Smooth muscle cell (in vitro differentiated cells): ENCODE measurements around the gene NADK. TPM values are rescaled to one million over a fixed set of nuclear protein-coding genes. Genes with fewer than 3 reads are reported as not detected.

Experiments used
- DNase-seq: peaks from one replicate; lab custom pipeline; 2025; ENCODE audit not compliant: unreplicated experiment; lab: John Stamatoyannopoulos, UW
- H2AFZ ChIP-seq: fragments of 200-600 bp; sonication (generic); 2 replicates; pipeline ENCODE4 v1.6.0; 2016; ENCODE audit warnings: antibody characterized with exemption, low read depth, mild to moderate bottlenecking
- H3F3A ChIP-seq: fragments of 200-600 bp; sonication (generic); 2 replicates; pipeline ENCODE4 v1.6.0; 2017; ENCODE audit warnings: antibody characterized with exemption, low read depth
- H3K27ac ChIP-seq: fragments of 200-600 bp; sonication (generic); 2 replicates; pipeline ENCODE4 v1.5.1; 2016; ENCODE audit warnings: low read depth, mild to moderate bottlenecking
- H3K27me3 ChIP-seq: fragments of 200-600 bp; sonication (generic); 2 replicates; pipeline ENCODE4 v1.6.1; 2016; ENCODE audit warnings: low read depth, mild to moderate bottlenecking
- H3K36me3 ChIP-seq: fragments of 200-600 bp; sonication (generic); 2 replicates; pipeline ENCODE4 v1.5.1; 2016; ENCODE audit warnings: low read depth
- H3K4me1 ChIP-seq: fragments of 200-600 bp; sonication (generic); 2 replicates; pipeline ENCODE4 v1.5.1; 2016; ENCODE audit warnings: low read depth
- H3K4me2 ChIP-seq: fragments of 200-600 bp; sonication (generic); 2 replicates; pipeline ENCODE4 v1.6.0; 2016; ENCODE audit warnings: mild to moderate bottlenecking
- H3K4me3 ChIP-seq: fragments of 200-600 bp; sonication (generic); 2 replicates; pipeline ENCODE4 v1.5.1; 2016; ENCODE audit warnings: mild to moderate bottlenecking
- H3K79me2 ChIP-seq: fragments of 200-600 bp; sonication (generic); 2 replicates; pipeline ENCODE4 v1.6.0; 2016; ENCODE audit warnings: low read depth, mild to moderate bottlenecking
- H3K9ac ChIP-seq: fragments of 200-600 bp; sonication (generic); 2 replicates; pipeline ENCODE4 v1.6.0; 2016; ENCODE audit warnings: low read depth
- H3K9me3 ChIP-seq: fragments of 200-600 bp; sonication (generic); replicated peaks from 2 replicates; pipeline ENCODE4 v1.5.1; 2016; ENCODE audit warnings: low read depth
- H4K20me1 ChIP-seq: fragments of 200-600 bp; sonication (generic); 2 replicates; pipeline ENCODE4 v1.6.0; 2016; ENCODE audit warnings: low read depth
- CTCF ChIP-seq: fragments of 200-600 bp; sonication (generic); IDR thresholded peaks from 2 replicates; pipeline ENCODE4 v1.5.1; 2017; ENCODE audit warnings: borderline replicate concordance, mild to moderate bottlenecking, antibody characterized with exemption; ENCODE audit not compliant: insufficient read depth, poor library complexity, severe bottlenecking
- WGBS: methylation state at CpG from one replicate; pipeline ENCODE4 v1.1.7; 2016; ENCODE audit warnings: low lambda C conversion rate; 5-methylcytosine and 5-hydroxymethylcytosine counted together
- polyA plus RNA-seq: library from polyadenylated mRNA; unstranded; fragments of >200 nt; fragmentation: Nextera tagmentation; extraction: Ambion mirVana; gene quantifications from 2 replicates; pipeline ENCODE4 v1.2.1, GENCODE V29; 2016
- total RNA-seq: library from RNA; depleted of rRNA; stranded (reverse); fragments of >200 nt; gene quantifications from 2 replicates; pipeline ENCODE4 v1.2.3, GENCODE V29; 2014

The NADK gene
- total and polyA plus RNA-seq, 2 experiments from 2014 or later = 32.7 to 37.8 TPM

- WGBS = over 99% methylated on average over 5 of the region's 5 CpGs
- Histone ChIP-seq H3K79me2 (peaks cover 98% of the 10 kb centered on the region), H4K20me1 (peaks cover 100% of the 10 kb centered on the region), H3K27me3 (no peaks in the 10 kb centered on the region), H3K27ac (no peak overlapping the region), H3K4me3 (no peak overlapping the region), H3K9ac (no peak overlapping the region), H3K36me3 (no peaks in the 10 kb centered on the region), H3K9me3 (no peaks in the 10 kb centered on the region), H3K4me1 (no peaks in the 10 kb centered on the region), H2AFZ (no peak overlapping the region), H3F3A (peaks cover 22% of the 10 kb centered on the region), H3K4me2 (no peak overlapping the region)
- DNase-seq = no peak
- TF ChIP-seq CTCF = no peak
These were observed 46.9 kb upstream of the NADK start for GRCh38 chr1:1825217-1825616.

GRCh38 chr1:1819762-1820161, 41.5 kb upstream of the NADK start:
- no peak overlapping the region for H3K4me2 ChIP-seq
- peaks cover 5% of the 10 kb centered on the region for H3F3A ChIP-seq
- no peak overlapping the region for H2AFZ ChIP-seq
- no peaks in the 10 kb centered on the region for H3K27me3 ChIP-seq
- no peaks in the 10 kb centered on the region for H3K9me3 ChIP-seq
- H3K9ac ChIP-seq = no peak overlapping the region
- peaks cover 98% of the 10 kb centered on the region for H4K20me1 ChIP-seq
- no peaks in the 10 kb centered on the region for H3K4me1 ChIP-seq
- H3K79me2 ChIP-seq = peaks cover 94% of the 10 kb centered on the region
- no peak for TF ChIP-seq CTCF
- H3K27ac ChIP-seq = no peak overlapping the region
- H3K36me3 ChIP-seq = peaks cover 13% of the 10 kb centered on the region
- DNase-seq = no peak
- WGBS = 98% methylated on average over 6 of the region's 6 CpGs
- H3K4me3 ChIP-seq = no peak overlapping the region

GRCh38 chr1:1817221-1817620, 39.0 kb upstream of the NADK start:
- H3K79me2 ChIP-seq = peaks cover 94% of the 10 kb centered on the region
- WGBS = 95% methylated on average over 3 of the region's 3 CpGs
- H3K27ac ChIP-seq = no peak overlapping the region
- H3K9ac ChIP-seq = no peak overlapping the region
- no peak overlapping the region for H3K4me2 ChIP-seq
- peaks cover 23% of the 10 kb centered on the region for H3K36me3 ChIP-seq
- no peaks in the 10 kb centered on the region for H3K27me3 ChIP-seq
- no peak overlapping the region for H2AFZ ChIP-seq
- H3K9me3 ChIP-seq = no peaks in the 10 kb centered on the region
- peaks cover 13% of the 10 kb centered on the region for H3F3A ChIP-seq
- no peaks in the 10 kb centered on the region for H3K4me1 ChIP-seq
- DNase-seq = no peak
- no peak overlapping the region for H3K4me3 ChIP-seq
- peaks cover 96% of the 10 kb centered on the region for H4K20me1 ChIP-seq
- TF ChIP-seq CTCF = no peak

GRCh38 chr1:1815606-1816281, 37.5 kb upstream of the NADK start:
- no peak for TF ChIP-seq CTCF
- Histone ChIP-seq H3K9me3 (no peaks in the 10 kb centered on the region), H3K4me1 (no peaks in the 10 kb centered on the region), H3K79me2 (peaks cover 89% of the 10 kb centered on the region), H3K4me2 (no peak overlapping the region), H4K20me1 (peaks cover 94% of the 10 kb centered on the region), H2AFZ (no peak overlapping the region), H3F3A (peaks cover 13% of the 10 kb centered on the region), H3K9ac (no peak overlapping the region), H3K27ac (no peak overlapping the region), H3K36me3 (peaks cover 23% of the 10 kb centered on the region), H3K27me3 (no peaks in the 10 kb centered on the region), H3K4me3 (no peak overlapping the region)
- WGBS = 96% methylated on average over 14 of the region's 14 CpGs
- DNase-seq = no peak
